Aorta (tissue), 5 donors: ENCODE results near the gene GLG1. TPM values are rescaled to one million over a fixed set of nuclear protein-coding genes. Genes with fewer than 3 reads are reported as not detected.
"Not testable (repeated sequence)": the region's sequence is repeated elsewhere in the genome, so short reads cannot be mapped to it uniquely, and the experiment has no call there.

Experiments used
- ATAC-seq: fragments of 200-7000 bp; cut with Tn5 transposase; one replicate; pipeline ENCODE4 v1.9.1; 2022; ENCODE audit warnings: moderate library complexity; ENCODE audit not compliant: low FRiP score
- DNase-seq, 2 donors: peaks; one replicate each; pipeline ENCODE4 v3.0.0-alpha.2; 2020
- H3K27ac ChIP-seq, 2 donors: one replicate each; pipeline ENCODE4 v1.5.1; 2013; ENCODE audit warnings: low read length in 2 of 2, mild to moderate bottlenecking in 2 of 2, moderate library complexity in 2 of 2, control low read depth in 1 of 2, inconsistent platforms in 1 of 2, low read depth in 1 of 2
- H3K27me3 ChIP-seq, 2 donors: one replicate each; pipeline ENCODE4 v1.6.1; 2013; ENCODE audit warnings: control low read depth in 1 of 2, low read length in 1 of 2, mild to moderate bottlenecking in 1 of 2, moderate library complexity in 1 of 2; ENCODE audit not compliant: insufficient read depth in 2 of 2, control insufficient read depth in 1 of 2
- H3K36me3 ChIP-seq, 2 donors: one replicate each; pipeline ENCODE4 v1.6.1; 2013; ENCODE audit warnings: control low read depth in 1 of 2, low read length in 1 of 2, mild to moderate bottlenecking in 1 of 2; ENCODE audit not compliant: insufficient read depth in 2 of 2, control insufficient read depth in 1 of 2
- H3K4me1 ChIP-seq, 2 donors: one replicate each; pipeline ENCODE4 v1.6.1; 2013; ENCODE audit warnings: low read length in 2 of 2, control low read depth in 1 of 2, mild to moderate bottlenecking in 1 of 2, moderate library complexity in 1 of 2; ENCODE audit not compliant: insufficient read depth in 2 of 2, control insufficient read depth in 1 of 2
- H3K4me3 ChIP-seq, 2 donors: one replicate each; pipeline ENCODE4 v1.5.1; 2013; ENCODE audit warnings: low read length in 2 of 2, control low read depth in 1 of 2, mild to moderate bottlenecking in 1 of 2
- H3K9me3 ChIP-seq: one replicate; pipeline ENCODE4 v1.6.1; 2013; ENCODE audit warnings: mild to moderate bottlenecking, low read length; ENCODE audit not compliant: control insufficient read depth
- WGBS, 2 donors: extraction: QIAGEN DNeasy Blood & Tissue Kit; methylation state at CpG; one replicate each; pipeline ENCODE4 v1.1.7; 2013; 5-methylcytosine and 5-hydroxymethylcytosine counted together
- intact Hi-C, 2 donors: fragments of 100-400 bp; cut with DNase I; formaldehyde crosslinking; loops; one replicate each; pipeline versions ENCODE4 v1.14.2 to v1.15.0; 2022
- polyA plus RNA-seq, 2 donors: library from polyadenylated mRNA; stranded (reverse); fragments of 200-250 nt; gene quantifications; one replicate each; pipeline ENCODE4 v1.2.3, GENCODE V29; 2013
- total RNA-seq, 2 donors: library from RNA; stranded (reverse); fragmentation: NEBNext Ultra II Directional; extraction: Animal tissue kit (Norgen Biotek cat#: 25700); gene quantifications; one replicate each; pipeline ENCODE4 v1.2.1, GENCODE V29; 2021
- donor health status: healthy with polysubstance abuse.
- donor health status: Bipolar disorder and iron deficiency.
- donor health status: DM: no; HTN: no; CAD: no.
- donor health status: DM: no; HTN: no; CAD: no.
- donor health status: DM: yes; HTN: yes; CAD: no.

GLG1 gene
- total and polyA plus RNA-seq, 4 donors: 26.2 to 173 (median 114) TPM

DNA sequence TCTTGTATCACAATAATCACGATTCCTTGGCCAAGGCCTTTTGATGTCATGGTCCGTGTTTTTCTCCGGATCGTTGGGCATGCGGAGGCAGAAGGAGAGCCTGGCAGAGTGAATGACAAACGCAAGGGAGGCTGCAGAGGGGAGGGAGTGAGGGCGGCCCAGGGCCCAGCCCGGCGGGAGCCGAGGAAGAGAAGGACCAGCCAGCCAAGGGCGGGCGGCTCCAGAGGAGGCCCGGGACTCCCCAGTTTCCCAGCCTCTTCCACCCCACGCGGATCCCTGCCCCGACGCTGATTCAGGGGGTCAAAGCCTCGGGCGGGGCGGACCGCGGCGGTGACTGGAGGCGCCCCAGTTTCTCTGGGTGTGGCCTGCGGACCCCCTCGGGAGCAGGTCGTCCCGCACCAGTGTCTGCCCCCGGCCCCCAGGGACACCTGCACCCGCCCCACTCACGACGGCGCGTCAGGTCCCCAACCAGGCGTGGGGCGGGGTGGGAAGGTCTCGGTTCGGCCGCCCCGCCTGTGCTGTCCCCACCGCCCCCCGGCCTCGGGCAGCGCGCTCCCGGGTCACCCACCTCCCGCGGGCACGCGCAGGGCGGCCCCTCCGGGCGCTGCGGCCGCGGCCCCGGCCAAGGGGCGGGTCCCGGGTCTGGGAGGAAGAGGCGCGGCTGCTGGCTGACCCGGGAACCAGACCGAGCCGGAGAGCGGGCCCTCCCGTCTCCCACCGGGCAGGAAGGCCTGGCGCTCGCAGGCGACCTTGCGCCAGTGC, 200.1 kb downstream of the GLG1 start:
- ATAC-seq: peak; percentile 92

DNA sequence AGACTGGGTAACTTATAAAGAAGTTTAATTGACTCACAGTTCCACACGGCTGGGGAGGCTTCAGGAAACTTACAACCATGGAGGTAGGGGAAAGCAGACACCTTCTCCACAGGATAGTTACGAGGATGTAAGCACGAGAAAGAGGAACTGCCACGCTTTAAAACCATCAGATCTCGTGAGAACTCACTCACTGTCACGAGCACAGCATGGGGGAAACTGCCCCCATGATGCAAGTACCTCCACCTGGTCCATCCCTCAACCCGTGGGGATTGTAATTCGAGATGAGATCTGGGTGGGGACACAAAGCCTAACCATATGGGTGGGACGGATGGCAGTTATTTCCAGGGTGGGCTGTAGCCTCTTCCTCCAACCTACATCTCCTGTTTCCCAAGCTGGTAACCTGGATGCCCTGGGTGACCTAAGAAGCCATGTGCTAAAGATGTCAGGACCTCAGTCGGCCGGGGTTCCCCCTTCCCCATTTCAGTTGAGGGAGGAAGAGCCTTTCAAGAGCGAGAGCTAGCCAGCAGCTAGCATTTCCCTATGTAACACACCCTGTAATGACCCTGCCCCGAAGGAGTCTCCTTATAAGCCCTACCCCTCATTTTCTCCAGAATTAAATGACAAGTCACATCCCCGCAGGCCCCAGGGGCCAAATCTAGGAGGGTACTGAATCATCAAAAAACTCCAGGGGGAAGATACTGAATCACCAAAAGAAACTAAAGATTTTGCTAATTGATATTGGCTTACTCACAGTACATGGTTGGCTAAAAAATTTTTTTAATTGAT, 202.6 kb downstream of the GLG1 start:
- H3K27ac ChIP-seq, H3K4me3 ChIP-seq, H3K27me3 ChIP-seq, H3K4me1 ChIP-seq, H3K36me3 ChIP-seq, H3K9me3 ChIP-seq, intact Hi-C loops, ATAC-seq: not testable (repeated sequence)
- DNase-seq: peak in 1 of 2 donors; percentile 51
- WGBS, 2 donors: 62% methylated on average over 6 of the region's 14 CpGs

More for the DNA sequence above, 200.1 kb downstream of the GLG1 start:
- H3K27me3 ChIP-seq, H3K27ac ChIP-seq, H3K36me3 ChIP-seq, intact Hi-C loops, H3K9me3 ChIP-seq, H3K4me1 ChIP-seq: not testable (repeated sequence)
- WGBS, 2 donors: 0 to 1% methylated on average over 5 to 31 of the region's 71 CpGs
- DNase-seq: peak; percentile 58 to 88
- peak overlapping the region in 1 of 2 donors; percentile 1 for H3K4me3 ChIP-seq

- intact Hi-C loops, H3K9me3 ChIP-seq, H3K4me1 ChIP-seq, H3K36me3 ChIP-seq, ATAC-seq, H3K27ac ChIP-seq, H3K4me3 ChIP-seq, H3K27me3 ChIP-seq: not testable (repeated sequence)
- 91 to 93% methylated on average over 3 of the region's 4 CpGs for WGBS, 2 donors
- peak; percentile 40 to 60 for DNase-seq
Measured at GRCh38 chr16:74400238-74400637, 206.7 kb downstream of the GLG1 start.

GRCh38 chr16:74398212-74398895, 208.6 kb downstream of the GLG1 start:
- H3K27ac ChIP-seq, H3K4me1 ChIP-seq, H3K36me3 ChIP-seq, H3K27me3 ChIP-seq, H3K9me3 ChIP-seq, H3K4me3 ChIP-seq, intact Hi-C loops: not testable (repeated sequence)
- DNase-seq (peak; percentile 51 to 85), ATAC-seq (peak; percentile 86)
- 4 to 5% methylated on average over 11 of the region's 15 CpGs for whole genome bisulfite sequencing, 2 donors

Other genes starting within 250 kb of the GLG1 start
- gene NPIPB15, start 230.8 kb downstream of the GLG1 start, total RNA-seq: 1 to 10 TPM; 2.8 to 9.0 TPM
- gene NPIPB15, start 230.8 kb downstream of the GLG1 start, polyA plus RNA-seq: 10 to 100 TPM in 1 of 2 donors, 1 to 10 TPM in 1; 3.1 to 77.5 TPM
- gene CLEC18B, start 185.6 kb downstream of the GLG1 start, total RNA-seq: 1 to 10 TPM; 1.2 to 3.0 TPM
- 1 to 10 TPM in 1 of 2 donors, under 1 TPM in 1; 0.75 to 6.5 TPM for gene CLEC18B, start 185.6 kb downstream of the GLG1 start, polyA plus RNA-seq
- 10 to 100 TPM; 16.4 to 17.1 TPM for gene RFWD3, start 59.8 kb upstream of the GLG1 start, total RNA-seq
- 1 to 10 TPM; 2.8 to 3.3 TPM for gene RFWD3, start 59.8 kb upstream of the GLG1 start, polyA plus RNA-seq
- gene MLKL, start 93.7 kb upstream of the GLG1 start, total RNA-seq: 10 to 100 TPM; 23.7 to 31.3 TPM
- gene MLKL, start 93.7 kb upstream of the GLG1 start, polyA plus RNA-seq: 10 to 100 TPM; 10.9 to 20.3 TPM
- gene FA2H, start 167.7 kb upstream of the GLG1 start, total RNA-seq: under 1 TPM; 0.49 to 0.54 TPM
- gene FA2H, start 167.7 kb upstream of the GLG1 start, polyA plus RNA-seq: 1 to 10 TPM in 1 of 2 donors, not detected in 1; 1.9 TPM